Measurements from ENCODE around the gene ARHGEF3. TPM values are rescaled to one million over a fixed set of nuclear protein-coding genes. Genes with fewer than 3 reads are reported as not detected.

Gene ARHGEF3
- total RNA-seq, 1 donor from 2014 or later, result 6.9 TPM

DNA sequence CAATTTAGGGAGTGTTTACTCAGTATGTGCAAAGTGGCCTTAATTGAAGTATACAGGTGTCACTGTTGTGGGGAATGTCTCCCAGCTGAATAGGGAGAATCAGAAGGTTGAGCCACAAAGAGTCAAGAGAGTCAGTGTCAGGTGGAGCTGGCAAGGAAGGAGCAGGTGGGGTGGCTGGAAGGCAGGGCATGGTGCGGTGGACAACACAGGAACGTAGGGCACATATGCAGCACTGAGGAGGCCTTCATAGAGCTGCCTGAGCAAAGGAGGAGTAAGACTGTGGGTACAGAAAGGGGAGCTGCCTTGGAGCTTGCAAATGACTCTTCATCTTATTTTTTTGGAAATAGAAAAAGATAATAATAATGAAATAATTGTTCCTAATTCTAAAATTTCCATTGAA, 20.0 kb downstream of the ARHGEF3 start:
- no peak overlapping the region for H3K4me3 Mint-ChIP-seq (ENCODE audit: unreplicated experiment)
- H3K4me1 Mint-ChIP-seq (ENCODE audit: low read depth), result peaks cover 19% of the 10 kb centered on the region

DNA sequence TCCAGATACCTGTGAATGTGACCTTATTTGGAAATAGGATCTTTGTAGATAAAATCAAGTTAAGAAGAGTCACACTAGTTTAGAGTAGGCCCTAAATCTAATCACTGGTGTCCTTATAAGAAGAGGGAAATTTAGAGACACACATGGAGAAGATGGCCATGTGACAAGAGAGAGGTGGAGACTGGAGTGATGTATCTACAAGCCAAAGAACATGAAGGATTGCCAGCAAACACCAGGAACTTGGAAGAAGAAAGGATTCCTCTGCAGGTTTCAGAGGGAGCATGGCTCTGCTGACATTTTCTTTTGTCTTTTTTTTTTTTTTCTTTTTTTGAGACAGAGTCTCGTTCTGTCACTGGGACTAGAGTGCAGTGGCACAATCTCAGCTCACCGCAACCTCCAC, 20.8 kb downstream of the ARHGEF3 start:
- TF ChIP-seq, protein P1, sequence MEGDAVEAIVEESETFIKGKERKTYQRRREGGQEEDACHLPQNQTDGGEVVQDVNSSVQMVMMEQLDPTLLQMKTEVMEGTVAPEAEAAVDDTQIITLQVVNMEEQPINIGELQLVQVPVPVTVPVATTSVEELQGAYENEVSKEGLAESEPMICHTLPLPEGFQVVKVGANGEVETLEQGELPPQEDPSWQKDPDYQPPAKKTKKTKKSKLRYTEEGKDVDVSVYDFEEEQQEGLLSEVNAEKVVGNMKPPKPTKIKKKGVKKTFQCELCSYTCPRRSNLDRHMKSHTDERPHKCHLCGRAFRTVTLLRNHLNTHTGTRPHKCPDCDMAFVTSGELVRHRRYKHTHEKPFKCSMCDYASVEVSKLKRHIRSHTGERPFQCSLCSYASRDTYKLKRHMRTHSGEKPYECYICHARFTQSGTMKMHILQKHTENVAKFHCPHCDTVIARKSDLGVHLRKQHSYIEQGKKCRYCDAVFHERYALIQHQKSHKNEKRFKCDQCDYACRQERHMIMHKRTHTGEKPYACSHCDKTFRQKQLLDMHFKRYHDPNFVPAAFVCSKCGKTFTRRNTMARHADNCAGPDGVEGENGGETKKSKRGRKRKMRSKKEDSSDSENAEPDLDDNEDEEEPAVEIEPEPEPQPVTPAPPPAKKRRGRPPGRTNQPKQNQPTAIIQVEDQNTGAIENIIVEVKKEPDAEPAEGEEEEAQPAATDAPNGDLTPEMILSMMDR (IDR thresholded peaks at IDR 0.05), result no peak
- H3K9me3 Mint-ChIP-seq (ENCODE audit: low read depth), result no peaks in the 10 kb centered on the region
- H3K27ac Mint-ChIP-seq (ENCODE audit: unreplicated experiment), result no peak overlapping the region
- peaks cover 3% of the 10 kb centered on the region for H3K27me3 Mint-ChIP-seq (ENCODE audit: low read depth)
- no peaks in the 10 kb centered on the region for H3K36me3 Mint-ChIP-seq (ENCODE audit: low read depth)
- no peak for DNase-seq (ENCODE audit: low spot score)
- peaks cover 19% of the 10 kb centered on the region for H3K4me1 Mint-ChIP-seq (ENCODE audit: low read depth)
- no peak overlapping the region for H3K4me3 Mint-ChIP-seq (ENCODE audit: unreplicated experiment)

More for the DNA sequence above, 20.0 kb downstream of the ARHGEF3 start:
- H3K27me3 Mint-ChIP-seq (ENCODE audit: low read depth), result peaks cover 3% of the 10 kb centered on the region
- no peak for DNase-seq (ENCODE audit: low spot score)
- H3K9me3 Mint-ChIP-seq (ENCODE audit: low read depth), result no peaks in the 10 kb centered on the region
- no peak overlapping the region for H3K27ac Mint-ChIP-seq (ENCODE audit: unreplicated experiment)
- no peaks in the 10 kb centered on the region for H3K36me3 Mint-ChIP-seq (ENCODE audit: low read depth)
- TF ChIP-seq, protein P1 (IDR thresholded peaks at IDR 0.05), result no peak

GRCh38 chr3:56778893-56779292, 22.9 kb downstream of the ARHGEF3 start:
- no peak for DNase-seq (ENCODE audit: low spot score)
- Mint-ChIP-seq H3K4me1 (ENCODE audit: low read depth) (peaks cover 12% of the 10 kb centered on the region), H3K9me3 (ENCODE audit: low read depth) (no peaks in the 10 kb centered on the region), H3K36me3 (ENCODE audit: low read depth) (no peaks in the 10 kb centered on the region), H3K4me3 (ENCODE audit: unreplicated experiment) (no peak overlapping the region), H3K27me3 (ENCODE audit: low read depth) (peaks cover 3% of the 10 kb centered on the region), H3K27ac (ENCODE audit: unreplicated experiment) (no peak overlapping the region)
- TF ChIP-seq, protein P1 (IDR thresholded peaks at IDR 0.05), result no peak

- DNase-seq (ENCODE audit: low spot score), result no peak
- H3K36me3 Mint-ChIP-seq (ENCODE audit: low read depth), result peaks cover 8% of the 10 kb centered on the region
- H3K27ac Mint-ChIP-seq (ENCODE audit: unreplicated experiment), result no peak overlapping the region
- H3K4me1 Mint-ChIP-seq (ENCODE audit: low read depth), result peaks cover 4% of the 10 kb centered on the region
- no peak overlapping the region for H3K4me3 Mint-ChIP-seq (ENCODE audit: unreplicated experiment)
- peaks cover 3% of the 10 kb centered on the region for H3K27me3 Mint-ChIP-seq (ENCODE audit: low read depth)
- H3K9me3 Mint-ChIP-seq (ENCODE audit: low read depth), result no peaks in the 10 kb centered on the region
- TF ChIP-seq, protein P1 (IDR thresholded peaks at IDR 0.05), result no peak
Observed at GRCh38 chr3:56776556-56776950, 25.2 kb downstream of the ARHGEF3 start.

DNA sequence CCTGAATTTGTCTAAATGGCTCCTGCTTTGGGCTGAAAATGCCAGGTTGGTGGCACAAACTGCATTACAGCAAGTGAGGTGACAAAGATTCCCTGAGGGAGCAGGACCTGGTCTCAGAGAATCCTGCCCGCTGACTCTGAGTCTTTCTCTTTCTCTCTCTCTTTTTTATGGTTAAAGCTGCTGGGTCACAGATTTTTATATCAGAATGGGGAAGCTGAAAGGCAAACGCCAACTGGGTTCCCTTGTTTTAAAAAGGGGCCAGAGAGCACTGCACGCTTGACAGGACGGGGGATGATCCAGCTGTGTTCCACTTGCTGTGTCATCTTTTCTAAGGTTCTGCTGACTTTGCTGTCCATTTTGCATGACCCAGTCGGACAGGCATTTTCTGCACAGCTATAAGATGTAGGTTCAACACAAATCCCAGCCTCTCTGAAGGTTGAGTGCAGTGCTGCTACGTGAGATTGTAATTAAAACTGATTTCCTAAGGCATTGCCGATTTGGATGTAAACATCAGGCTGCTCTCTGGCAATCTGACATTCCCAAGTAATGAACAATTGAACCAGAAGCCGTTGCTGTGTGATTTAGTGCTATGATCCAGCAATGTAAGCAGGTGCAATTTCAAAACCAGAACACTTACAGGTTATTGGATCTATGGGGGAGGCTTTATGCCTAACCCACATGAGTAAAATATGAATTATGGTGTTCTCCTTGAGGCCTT, 25.8 kb downstream of the ARHGEF3 start:
- no peak for DNase-seq (ENCODE audit: low spot score)
- TF ChIP-seq, protein P1 (IDR thresholded peaks at IDR 0.05), result no peak
- H3K36me3 Mint-ChIP-seq (ENCODE audit: low read depth), result peaks cover 11% of the 10 kb centered on the region
- H3K27ac Mint-ChIP-seq (ENCODE audit: unreplicated experiment), result no peak overlapping the region
- H3K27me3 Mint-ChIP-seq (ENCODE audit: low read depth), result peaks cover 3% of the 10 kb centered on the region
- no peak overlapping the region for H3K4me3 Mint-ChIP-seq (ENCODE audit: unreplicated experiment)
- H3K4me1 Mint-ChIP-seq (ENCODE audit: low read depth), result peaks cover 4% of the 10 kb centered on the region
- H3K9me3 Mint-ChIP-seq (ENCODE audit: low read depth), result no peaks in the 10 kb centered on the region
